ENCODE results near the gene CES5A.
A peak's percentile ranks its signal among the peaks of the same experiment; 100 is the strongest.

CES5A gene

DNA sequence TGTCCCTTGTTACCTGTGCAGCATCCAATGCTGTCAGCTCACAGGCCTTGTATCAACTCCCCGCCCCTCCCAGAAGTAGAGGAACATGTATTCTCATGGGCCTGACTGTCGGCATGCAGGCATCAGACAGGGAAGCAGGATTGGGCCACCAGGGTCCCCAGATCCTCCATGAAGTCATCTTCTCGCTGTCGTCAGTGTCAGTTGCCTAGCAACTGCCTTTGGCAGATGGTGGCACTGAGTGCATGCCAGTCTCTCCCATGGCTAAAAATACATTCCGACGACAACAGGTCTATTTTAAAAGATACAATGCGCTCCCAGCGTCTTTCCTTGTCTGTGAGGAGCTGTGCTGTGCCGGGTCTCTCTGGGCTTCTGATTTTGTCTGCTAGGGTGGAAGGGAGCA is 36.8 kb upstream of the CES5A start:
- H2BK120ac ChIP-seq (ENCODE audit: low read depth, low read length): no peak overlapping the region
- no peak overlapping the region for H3K4me3 ChIP-seq (ENCODE audit: low read length in 2 of 2)
- H2BK15ac ChIP-seq (ENCODE audit: low read length): no peak overlapping the region
- H2AFZ ChIP-seq (ENCODE audit: low read length): no peak overlapping the region
- H3K4ac ChIP-seq (ENCODE audit: low read length): no peak overlapping the region
- DNase-seq (ENCODE audit: low spot score): no peak
- H3K14ac ChIP-seq (ENCODE audit: low read length): no peak overlapping the region
- no peak overlapping the region for H3K9ac ChIP-seq (ENCODE audit: low read depth, low read length, poor library complexity)
- no peak overlapping the region for H3K23ac ChIP-seq (ENCODE audit: low read depth, low read length, poor library complexity)
- no peak overlapping the region for H2AK5ac ChIP-seq (ENCODE audit: low read depth, low read length)
- no peaks in the 10 kb centered on the region for H3K79me1 ChIP-seq (ENCODE audit: low read depth, low read length)
- no peaks in the 10 kb centered on the region for H3K36me3 ChIP-seq (replicated peaks in 1 of 2; ENCODE audit: control insufficient read depth in 2 of 2, insufficient read depth in 2 of 2, low read length in 2 of 2)
- no peak overlapping the region for H2BK12ac ChIP-seq (ENCODE audit: low read length)
- peaks cover 0 to 3% (median 0%) of the 10 kb centered on the region in 3 experiments for H3K27me3 ChIP-seq (ENCODE audit: control insufficient read depth in 3 of 3, insufficient read depth in 3 of 3, low read depth in 1 of 3, low read length in 3 of 3)
- H4K91ac ChIP-seq (ENCODE audit: low read depth, low read length, poor library complexity): no peak overlapping the region
- no peak overlapping the region for H3K27ac ChIP-seq (replicated peaks; ENCODE audit: low read length)
- peaks cover 0 to 9% of the 10 kb centered on the region in 2 donors for H3K4me1 ChIP-seq (ENCODE audit: control insufficient read depth in 2 of 2, insufficient read depth in 1 of 2, low read depth in 1 of 2, low read length in 2 of 2)
- WGBS, 2 donors (ENCODE audit: extremely low coverage in 2 of 2, insufficient read length in 2 of 2, insufficient replicate concordance in 1 of 2): no CpG with 5 or more reads among the region's 9 CpGs
- H4K8ac ChIP-seq (ENCODE audit: low read depth, low read length): no peak overlapping the region
- H2BK5ac ChIP-seq (ENCODE audit: low read length): no peak overlapping the region
- no peak overlapping the region for H3K18ac ChIP-seq (ENCODE audit: low read length)
- H3K4me2 ChIP-seq (ENCODE audit: insufficient read depth, low read length, poor library complexity, severe bottlenecking): no peak overlapping the region
- no peaks in the 10 kb centered on the region for H3K9me3 ChIP-seq (replicated peaks in 1 of 2; ENCODE audit: control insufficient read depth in 2 of 2, insufficient read depth in 1 of 2, low read depth in 1 of 2, low read length in 2 of 2)

DNA sequence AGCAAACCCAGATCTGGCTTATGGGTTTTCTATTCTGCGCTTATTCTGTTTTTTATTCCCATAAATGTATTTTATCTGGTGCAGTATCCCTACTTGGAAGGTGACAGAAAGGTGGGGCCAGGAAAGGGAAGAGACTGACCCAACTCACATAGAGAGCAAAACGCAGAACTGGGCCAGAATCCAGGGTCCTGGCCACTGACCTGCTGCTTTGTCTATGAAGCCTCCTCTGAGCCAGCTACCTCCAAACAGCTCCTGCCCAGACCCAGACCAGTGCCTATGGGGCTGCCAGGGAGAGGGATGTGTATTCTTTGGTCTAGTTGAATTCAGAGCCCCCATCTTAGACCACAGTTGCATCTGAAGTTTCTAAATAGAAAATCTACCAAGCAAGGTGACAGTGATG is 36.4 kb upstream of the CES5A start:
- Histone ChIP-seq H3K4me3 (ENCODE audit: low read length in 2 of 2) (no peak overlapping the region), H3K4me1 (ENCODE audit: control insufficient read depth in 2 of 2, insufficient read depth in 1 of 2, low read depth in 1 of 2, low read length in 2 of 2) (peaks cover 0 to 9% of the 10 kb centered on the region in 2 donors), H3K27ac (replicated peaks; ENCODE audit: low read length) (no peak overlapping the region), H3K9ac (ENCODE audit: low read depth, low read length, poor library complexity) (no peak overlapping the region), H3K27me3 (ENCODE audit: control insufficient read depth in 3 of 3, insufficient read depth in 3 of 3, low read depth in 1 of 3, low read length in 3 of 3) (peaks cover 0 to 3% (median 0%) of the 10 kb centered on the region in 3 experiments), H2AFZ (ENCODE audit: low read length) (no peak overlapping the region), H3K23ac (ENCODE audit: low read depth, low read length, poor library complexity) (no peak overlapping the region), H3K18ac (ENCODE audit: low read length) (no peak overlapping the region), H3K14ac (ENCODE audit: low read length) (no peak overlapping the region), H4K8ac (ENCODE audit: low read depth, low read length) (no peak overlapping the region), H3K4ac (ENCODE audit: low read length) (no peak overlapping the region), H3K79me1 (ENCODE audit: low read depth, low read length) (no peaks in the 10 kb centered on the region), H2BK5ac (ENCODE audit: low read length) (no peak overlapping the region), H4K91ac (ENCODE audit: low read depth, low read length, poor library complexity) (no peak overlapping the region), H3K4me2 (ENCODE audit: insufficient read depth, low read length, poor library complexity, severe bottlenecking) (no peak overlapping the region), H2BK120ac (ENCODE audit: low read depth, low read length) (no peak overlapping the region), H3K9me3 (replicated peaks in 1 of 2; ENCODE audit: control insufficient read depth in 2 of 2, insufficient read depth in 1 of 2, low read depth in 1 of 2, low read length in 2 of 2) (no peaks in the 10 kb centered on the region), H2BK15ac (ENCODE audit: low read length) (no peak overlapping the region), H2BK12ac (ENCODE audit: low read length) (no peak overlapping the region), H2AK5ac (ENCODE audit: low read depth, low read length) (no peak overlapping the region), H3K36me3 (replicated peaks in 1 of 2; ENCODE audit: control insufficient read depth in 2 of 2, insufficient read depth in 2 of 2, low read length in 2 of 2) (no peaks in the 10 kb centered on the region)
- WGBS, 2 donors (ENCODE audit: extremely low coverage in 2 of 2, insufficient read length in 2 of 2, insufficient replicate concordance in 1 of 2): no CpG with 5 or more reads among the region's 2 CpGs
- DNase-seq (ENCODE audit: low spot score): no peak

DNA sequence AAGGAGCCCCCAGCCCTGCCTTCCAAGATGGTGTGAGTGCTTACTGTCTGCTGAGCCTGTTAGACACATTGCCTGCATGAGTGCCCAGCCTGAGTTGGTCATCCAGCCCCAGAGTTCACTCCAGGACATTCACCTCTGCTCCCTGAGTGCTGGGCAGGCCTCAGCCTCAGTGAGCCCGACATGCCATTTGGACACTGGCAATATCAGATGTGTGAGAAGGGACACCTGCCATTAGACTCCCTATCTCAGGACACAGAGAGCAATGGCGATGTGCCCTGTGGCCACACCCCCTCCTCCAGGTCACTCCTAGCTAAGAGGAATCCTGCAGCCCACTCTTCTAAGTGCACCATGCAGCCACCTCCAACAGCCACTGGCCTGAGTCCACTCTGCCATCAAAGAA is 34.7 kb upstream of the CES5A start:
- Histone ChIP-seq H4K91ac (ENCODE audit: low read depth, low read length, poor library complexity) (no peak overlapping the region), H2BK120ac (ENCODE audit: low read depth, low read length) (no peak overlapping the region), H3K4me2 (ENCODE audit: insufficient read depth, low read length, poor library complexity, severe bottlenecking) (no peak overlapping the region), H3K36me3 (replicated peaks in 1 of 2; ENCODE audit: control insufficient read depth in 2 of 2, insufficient read depth in 2 of 2, low read length in 2 of 2) (no peaks in the 10 kb centered on the region), H3K27me3 (ENCODE audit: control insufficient read depth in 3 of 3, insufficient read depth in 3 of 3, low read depth in 1 of 3, low read length in 3 of 3) (peaks cover 0 to 3% (median 0%) of the 10 kb centered on the region in 3 experiments), H3K27ac (replicated peaks; ENCODE audit: low read length) (no peak overlapping the region), H2BK12ac (ENCODE audit: low read length) (no peak overlapping the region), H3K9ac (ENCODE audit: low read depth, low read length, poor library complexity) (no peak overlapping the region), H4K8ac (ENCODE audit: low read depth, low read length) (no peak overlapping the region), H3K4me3 (ENCODE audit: low read length in 2 of 2) (no peak overlapping the region), H3K79me1 (ENCODE audit: low read depth, low read length) (no peaks in the 10 kb centered on the region), H3K4me1 (ENCODE audit: control insufficient read depth in 2 of 2, insufficient read depth in 1 of 2, low read depth in 1 of 2, low read length in 2 of 2) (peaks cover 0 to 3% of the 10 kb centered on the region in 2 donors), H3K18ac (ENCODE audit: low read length) (no peak overlapping the region), H3K14ac (ENCODE audit: low read length) (no peak overlapping the region), H3K9me3 (replicated peaks in 1 of 2; ENCODE audit: control insufficient read depth in 2 of 2, insufficient read depth in 1 of 2, low read depth in 1 of 2, low read length in 2 of 2) (no peaks in the 10 kb centered on the region), H2BK5ac (ENCODE audit: low read length) (no peak overlapping the region), H3K23ac (ENCODE audit: low read depth, low read length, poor library complexity) (peak overlapping the region; percentile 5), H2BK15ac (ENCODE audit: low read length) (no peak overlapping the region), H2AK5ac (ENCODE audit: low read depth, low read length) (no peak overlapping the region), H3K4ac (ENCODE audit: low read length) (no peak overlapping the region), H2AFZ (ENCODE audit: low read length) (no peak overlapping the region)
- DNase-seq (ENCODE audit: low spot score): no peak
- WGBS, 2 donors (ENCODE audit: extremely low coverage in 2 of 2, insufficient read length in 2 of 2, insufficient replicate concordance in 1 of 2): no CpG with 5 or more reads among the region's 2 CpGs

DNA sequence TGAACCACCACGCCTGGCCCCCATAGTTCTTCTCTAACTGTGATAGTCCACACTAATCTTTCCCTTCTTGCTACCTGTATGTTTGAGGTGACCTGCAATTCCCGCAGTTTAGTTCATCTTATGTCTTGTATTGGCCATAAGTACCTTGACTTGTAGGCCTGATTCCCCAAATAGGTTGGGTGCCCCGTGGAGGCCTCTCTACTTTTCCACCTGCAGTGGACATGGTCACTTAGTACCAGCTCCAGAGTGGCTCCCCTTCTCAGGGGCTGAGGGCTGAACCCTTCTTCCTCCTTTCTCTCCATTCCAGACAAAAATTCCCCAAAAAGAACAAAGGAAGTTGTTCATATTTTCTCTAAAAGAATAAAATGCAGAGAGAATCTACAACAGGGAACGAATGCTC is 33.5 kb upstream of the CES5A start:
- Histone ChIP-seq H3K14ac (ENCODE audit: low read length) (no peak overlapping the region), H3K4me2 (ENCODE audit: insufficient read depth, low read length, poor library complexity, severe bottlenecking) (no peak overlapping the region), H2BK12ac (ENCODE audit: low read length) (no peak overlapping the region), H3K4me1 (ENCODE audit: control insufficient read depth in 2 of 2, insufficient read depth in 1 of 2, low read depth in 1 of 2, low read length in 2 of 2) (peaks cover 0 to 3% of the 10 kb centered on the region in 2 donors), H2AFZ (ENCODE audit: low read length) (no peak overlapping the region), H3K4ac (ENCODE audit: low read length) (no peak overlapping the region), H4K91ac (ENCODE audit: low read depth, low read length, poor library complexity) (no peak overlapping the region), H3K27me3 (ENCODE audit: control insufficient read depth in 3 of 3, insufficient read depth in 3 of 3, low read depth in 1 of 3, low read length in 3 of 3) (peaks cover 0 to 3% (median 0%) of the 10 kb centered on the region in 3 experiments), H3K4me3 (ENCODE audit: low read length in 2 of 2) (no peak overlapping the region), H3K9ac (ENCODE audit: low read depth, low read length, poor library complexity) (no peak overlapping the region), H2BK120ac (ENCODE audit: low read depth, low read length) (no peak overlapping the region), H3K23ac (ENCODE audit: low read depth, low read length, poor library complexity) (no peak overlapping the region), H2BK15ac (ENCODE audit: low read length) (no peak overlapping the region), H2AK5ac (ENCODE audit: low read depth, low read length) (no peak overlapping the region), H4K8ac (ENCODE audit: low read depth, low read length) (no peak overlapping the region), H3K27ac (replicated peaks; ENCODE audit: low read length) (no peak overlapping the region), H3K18ac (ENCODE audit: low read length) (no peak overlapping the region), H3K79me1 (ENCODE audit: low read depth, low read length) (no peaks in the 10 kb centered on the region), H3K9me3 (replicated peaks in 1 of 2; ENCODE audit: control insufficient read depth in 2 of 2, insufficient read depth in 1 of 2, low read depth in 1 of 2, low read length in 2 of 2) (no peaks in the 10 kb centered on the region), H3K36me3 (replicated peaks in 1 of 2; ENCODE audit: control insufficient read depth in 2 of 2, insufficient read depth in 2 of 2, low read length in 2 of 2) (no peaks in the 10 kb centered on the region), H2BK5ac (ENCODE audit: low read length) (no peak overlapping the region)
- no CpG with 5 or more reads among the region's 4 CpGs for WGBS, 2 donors (ENCODE audit: extremely low coverage in 2 of 2, insufficient read length in 2 of 2, insufficient replicate concordance in 1 of 2)
- no peak for DNase-seq (ENCODE audit: low spot score)

All from neuronal stem cell (in vitro differentiated cells).